Memory B cell (primary cell): Measurements from ENCODE around the gene RNF224.
A peak's percentile ranks its signal among the peaks of the same experiment; 100 is the strongest.

Experiments
- ATAC-seq: fragments of 150-1000 bp; cut with Tn5 transposase; 2 replicates; pipeline ENCODE4 v1.10.0; 2021; ENCODE audit warnings: low read depth, mild to moderate bottlenecking, moderate library complexity
- DNase-seq, 2 donors: peaks; one replicate each; pipeline ENCODE4 v3.0.0; 2022; ENCODE audit warnings: low spot score in 2 of 2
- H3K27ac Mint-ChIP-seq: one replicate; pipeline ENCODE4 v1.8.0; 2022; ENCODE audit warnings: mild to moderate bottlenecking, moderate library complexity, mixed read lengths
- H3K27me3 Mint-ChIP-seq: one replicate; pipeline ENCODE4 v1.8.0; 2022; ENCODE audit warnings: mixed read lengths
- H3K36me3 Mint-ChIP-seq: one replicate; pipeline ENCODE4 v1.8.0; 2022; ENCODE audit warnings: mild to moderate bottlenecking, mixed read lengths
- H3K4me1 Mint-ChIP-seq: one replicate; pipeline ENCODE4 v1.8.0; 2022; ENCODE audit warnings: mixed read lengths
- H3K4me3 Mint-ChIP-seq: one replicate; pipeline ENCODE4 v1.8.0; 2022; ENCODE audit warnings: mild to moderate bottlenecking, moderate library complexity, mixed read lengths
- H3K9me3 Mint-ChIP-seq: one replicate; pipeline ENCODE4 v1.8.0; 2022; ENCODE audit warnings: mixed read lengths

RNF224 gene

DNA sequence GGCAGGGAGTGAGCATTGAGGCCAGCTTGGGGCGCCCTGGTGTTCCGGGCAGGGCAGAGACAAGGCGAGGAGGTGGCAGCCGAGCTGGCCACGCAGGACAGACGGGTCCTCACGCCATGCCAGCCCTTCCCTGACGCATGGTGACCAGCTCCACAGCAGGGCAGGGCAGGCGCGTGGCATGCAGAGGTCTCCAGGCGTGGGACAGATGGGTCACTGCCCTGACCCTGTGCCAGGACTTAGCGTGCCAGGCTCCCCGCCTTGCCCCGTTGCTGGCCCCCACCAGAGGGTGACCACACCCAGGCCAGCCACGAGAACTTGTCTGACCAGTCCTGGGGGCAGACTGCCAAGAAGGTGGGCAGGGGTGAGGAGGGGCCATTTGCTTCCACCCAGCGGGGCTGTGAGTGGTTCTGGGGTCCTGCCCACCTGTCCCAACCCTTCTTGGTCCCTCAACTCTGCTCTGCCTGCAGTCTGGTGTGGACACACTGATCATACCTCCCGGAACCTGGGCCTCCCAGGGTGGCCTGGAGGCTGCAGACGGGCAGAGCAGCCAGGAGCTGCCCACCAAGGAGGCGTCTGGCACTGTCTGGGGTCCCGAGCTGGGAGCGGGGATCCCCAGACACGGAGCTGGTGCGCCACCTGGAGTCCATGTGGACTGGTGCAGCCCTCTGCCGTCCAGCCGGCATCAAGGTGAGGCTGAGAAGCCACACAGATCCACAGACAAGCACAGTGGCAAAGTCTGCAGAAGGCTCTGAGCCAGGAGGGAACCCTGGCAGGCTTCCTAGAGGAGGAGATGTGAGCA lies at the start of gene RNF224:
RNF224 (plus strand) TSS at position 449 of the 799 bp plus-strand sequence. CDS start 834 bp downstream, outside the sequence.
- Mint-ChIP-seq H3K36me3 (peaks cover 2% of the 10 kb centered on the region), H3K9me3 (no peaks in the 10 kb centered on the region), H3K27me3 (peaks cover 6% of the 10 kb centered on the region), H3K4me1 (peaks cover 7% of the 10 kb centered on the region), H3K27ac (peak within 1 kb of the TSS; percentile 1), H3K4me3 (no peak within 1 kb of the TSS)
- ATAC-seq, result peak; percentile 42
- peak; percentile 78 to 84 for DNase-seq

DNA sequence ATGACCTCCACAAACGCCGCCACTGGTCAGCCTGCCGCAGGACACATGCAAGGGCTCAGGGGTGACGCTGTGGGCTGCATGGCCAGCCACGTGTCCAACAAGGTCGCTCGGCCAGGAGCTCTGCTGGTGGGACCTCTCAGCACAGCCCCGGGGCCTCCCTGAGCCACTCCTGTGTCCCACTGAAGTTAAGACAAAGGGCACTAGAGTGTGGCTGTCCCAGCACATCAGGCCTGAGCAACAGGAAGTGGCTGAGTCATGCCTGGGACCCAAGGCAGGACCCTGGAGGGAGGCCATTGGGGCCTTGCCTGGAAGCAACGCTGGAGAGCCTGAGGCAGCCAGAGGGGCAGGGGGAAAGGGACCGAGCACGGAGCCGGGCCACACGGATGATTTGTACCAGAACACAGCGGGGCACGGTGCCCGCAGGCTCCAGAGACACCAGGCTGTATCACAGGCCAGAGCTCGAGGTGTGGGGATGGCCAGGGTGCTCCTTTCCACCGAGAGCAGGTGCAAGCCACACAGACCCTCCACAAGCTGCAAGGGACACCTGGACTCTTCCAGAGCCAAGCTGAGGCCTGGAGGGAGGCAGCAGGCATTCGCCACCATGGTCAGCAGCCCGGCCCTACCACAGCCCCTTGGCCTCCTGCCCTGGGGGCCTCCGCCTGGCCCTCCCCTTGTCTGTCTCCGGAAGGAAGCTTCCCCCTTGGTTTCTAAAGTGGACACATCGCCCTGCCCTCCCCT lies 48.9 kb upstream of the RNF224 start:
- ATAC-seq (no peak), DNase-seq (no peak)
- Mint-ChIP-seq H3K4me1 (peaks cover 6% of the 10 kb centered on the region), H3K27ac (no peak overlapping the region), H3K36me3 (peaks cover 17% of the 10 kb centered on the region), H3K9me3 (no peaks in the 10 kb centered on the region), H3K27me3 (no peaks in the 10 kb centered on the region), H3K4me3 (no peak overlapping the region)

DNA sequence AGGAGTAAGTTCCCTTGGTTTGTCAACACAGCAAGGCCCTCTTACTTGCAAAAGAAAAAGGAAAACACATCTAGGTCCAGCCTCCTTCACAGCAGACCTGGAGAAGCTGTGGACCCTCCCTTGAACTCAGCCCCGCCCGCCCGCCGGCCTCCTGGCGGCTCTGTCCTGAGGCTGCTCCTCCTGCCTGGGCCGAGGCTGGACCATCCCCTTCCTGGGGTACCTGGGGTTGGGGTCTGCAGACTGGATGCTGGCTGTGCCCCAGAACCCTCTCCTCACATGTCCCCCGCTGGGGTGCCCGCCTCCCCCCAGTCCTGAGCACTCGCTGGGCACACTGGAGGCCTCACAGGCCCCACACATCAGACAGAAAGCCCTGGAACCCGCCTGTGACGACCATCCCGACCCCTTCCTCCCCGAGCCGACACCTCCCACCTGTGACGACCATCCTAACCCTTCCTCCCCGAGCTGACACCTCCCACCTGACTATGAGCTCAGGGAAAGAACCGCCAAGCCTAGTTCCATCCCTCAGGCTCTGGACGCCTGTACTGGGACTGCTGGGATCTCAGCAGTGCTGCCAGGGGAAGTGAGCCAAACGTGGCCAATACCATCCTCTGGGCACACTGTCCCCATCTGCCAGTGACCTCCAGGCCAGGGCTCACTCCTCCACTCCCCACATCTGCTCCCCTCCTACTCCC lies 48.2 kb upstream of the RNF224 start:
- DNase-seq (no peak), ATAC-seq (no peak)
- H3K27me3 Mint-ChIP-seq, result no peaks in the 10 kb centered on the region
- no peaks in the 10 kb centered on the region for H3K9me3 Mint-ChIP-seq
- H3K36me3 Mint-ChIP-seq, result peaks cover 22% of the 10 kb centered on the region
- H3K27ac Mint-ChIP-seq, result no peak overlapping the region
- no peak overlapping the region for H3K4me3 Mint-ChIP-seq
- H3K4me1 Mint-ChIP-seq, result peaks cover 6% of the 10 kb centered on the region

DNA sequence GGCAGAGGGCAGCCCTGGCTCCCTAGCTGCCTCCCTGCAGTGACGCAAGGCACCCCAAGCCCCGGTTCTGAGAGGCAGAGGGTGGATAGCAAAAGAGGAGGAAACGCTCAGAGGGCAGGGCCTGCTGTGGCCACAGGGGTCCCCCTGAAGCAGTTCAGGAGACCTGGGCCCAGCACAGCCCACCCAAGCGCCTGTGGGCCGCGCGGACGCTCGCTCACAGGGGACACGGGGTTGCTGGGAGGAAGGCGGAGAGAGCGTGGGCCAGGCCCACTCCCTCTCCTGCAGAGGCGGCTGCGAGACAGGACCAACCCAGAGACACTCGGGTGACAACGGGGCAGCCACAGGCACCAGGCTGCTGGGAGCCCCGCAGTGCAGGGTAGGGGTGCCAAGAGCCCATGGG lies 47.5 kb upstream of the RNF224 start:
- DNase-seq (no peak), ATAC-seq (no peak)
- peaks cover 12% of the 10 kb centered on the region for H3K4me1 Mint-ChIP-seq
- H3K27me3 Mint-ChIP-seq, result no peaks in the 10 kb centered on the region
- H3K36me3 Mint-ChIP-seq, result peaks cover 29% of the 10 kb centered on the region
- no peak overlapping the region for H3K27ac Mint-ChIP-seq
- H3K9me3 Mint-ChIP-seq, result no peaks in the 10 kb centered on the region
- no peak overlapping the region for H3K4me3 Mint-ChIP-seq

DNA sequence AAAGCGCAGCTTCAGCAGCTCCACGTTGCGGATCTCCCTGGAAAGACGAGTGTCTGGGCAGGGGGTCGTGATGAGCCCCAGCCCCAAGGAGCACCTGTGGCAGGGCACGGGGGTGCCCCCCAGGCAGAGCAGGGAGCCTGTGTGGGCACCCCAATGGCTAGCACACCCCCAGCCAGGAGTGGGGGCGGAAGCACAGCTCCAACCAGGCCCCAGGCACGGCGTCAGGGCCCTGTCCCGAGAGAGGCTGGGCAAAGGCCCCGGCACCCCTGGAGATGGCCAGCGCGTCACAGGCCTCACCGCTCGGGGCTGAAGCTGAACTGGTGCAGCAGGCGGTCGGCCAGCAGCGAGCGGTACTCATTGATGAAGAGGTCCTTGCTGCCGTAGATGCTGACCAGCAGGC lies 46.8 kb upstream of the RNF224 start:
- DNase-seq (no peak), ATAC-seq (no peak)
- peaks cover 29% of the 10 kb centered on the region for H3K36me3 Mint-ChIP-seq
- no peaks in the 10 kb centered on the region for H3K27me3 Mint-ChIP-seq
- no peak overlapping the region for H3K27ac Mint-ChIP-seq
- peaks cover 12% of the 10 kb centered on the region for H3K4me1 Mint-ChIP-seq
- H3K4me3 Mint-ChIP-seq, result no peak overlapping the region
- H3K9me3 Mint-ChIP-seq, result no peaks in the 10 kb centered on the region

DNA sequence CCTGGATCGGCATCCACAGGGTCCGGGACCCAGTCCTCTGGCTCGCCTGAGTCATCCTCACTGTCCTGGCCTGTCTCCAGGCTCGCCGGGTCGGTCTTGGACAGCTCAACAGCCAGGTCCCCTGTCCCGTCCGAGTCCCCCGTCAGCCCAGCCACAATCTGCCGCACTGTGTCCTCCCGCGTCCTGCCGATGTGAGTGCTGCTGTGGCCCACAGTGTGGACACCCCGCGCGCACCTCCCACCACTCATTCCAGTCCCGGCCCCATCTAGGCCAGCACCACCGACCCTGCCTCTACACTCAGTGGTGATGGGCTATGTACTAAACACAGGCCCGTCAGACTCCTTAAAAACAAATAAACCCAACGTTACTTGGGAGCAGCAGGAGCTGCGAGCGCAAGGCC lies 45.6 kb upstream of the RNF224 start:
- H3K36me3 Mint-ChIP-seq, result peaks cover 29% of the 10 kb centered on the region
- H3K4me1 Mint-ChIP-seq, result peaks cover 6% of the 10 kb centered on the region
- no peaks in the 10 kb centered on the region for H3K27me3 Mint-ChIP-seq

DNA sequence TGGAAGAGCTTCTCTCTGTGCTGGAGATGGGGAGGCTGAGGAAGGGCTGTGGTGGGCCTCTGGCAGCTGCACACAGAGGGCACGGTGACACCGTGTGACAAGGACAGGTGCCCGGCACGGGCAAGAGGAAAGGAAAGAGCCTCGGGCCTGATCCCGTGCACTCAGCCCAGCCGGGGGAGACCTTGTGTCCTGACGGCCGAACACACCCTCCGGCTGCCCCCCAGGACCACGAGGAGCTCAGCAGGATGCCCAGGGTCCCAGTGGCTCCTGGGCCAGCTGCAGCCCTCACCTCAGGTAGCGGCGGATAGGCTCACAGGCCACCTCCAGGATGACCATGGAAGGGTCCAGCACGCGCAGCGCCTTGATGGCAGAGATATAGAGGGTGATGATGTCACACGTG lies 44.5 kb upstream of the RNF224 start:
- H3K27ac Mint-ChIP-seq, result no peak overlapping the region
- no peak for DNase-seq
- peaks cover 13% of the 10 kb centered on the region for H3K4me1 Mint-ChIP-seq
- H3K9me3 Mint-ChIP-seq, result no peaks in the 10 kb centered on the region
- no peak for ATAC-seq
- H3K27me3 Mint-ChIP-seq, result no peaks in the 10 kb centered on the region
- H3K4me3 Mint-ChIP-seq, result no peak overlapping the region
- H3K36me3 Mint-ChIP-seq, result peaks cover 24% of the 10 kb centered on the region

More for the DNA sequence above, 45.6 kb upstream of the RNF224 start:
- no peak for ATAC-seq
- no peak overlapping the region for H3K4me3 Mint-ChIP-seq
- no peaks in the 10 kb centered on the region for H3K9me3 Mint-ChIP-seq
- no peak overlapping the region for H3K27ac Mint-ChIP-seq
- DNase-seq, result no peak

DNA sequence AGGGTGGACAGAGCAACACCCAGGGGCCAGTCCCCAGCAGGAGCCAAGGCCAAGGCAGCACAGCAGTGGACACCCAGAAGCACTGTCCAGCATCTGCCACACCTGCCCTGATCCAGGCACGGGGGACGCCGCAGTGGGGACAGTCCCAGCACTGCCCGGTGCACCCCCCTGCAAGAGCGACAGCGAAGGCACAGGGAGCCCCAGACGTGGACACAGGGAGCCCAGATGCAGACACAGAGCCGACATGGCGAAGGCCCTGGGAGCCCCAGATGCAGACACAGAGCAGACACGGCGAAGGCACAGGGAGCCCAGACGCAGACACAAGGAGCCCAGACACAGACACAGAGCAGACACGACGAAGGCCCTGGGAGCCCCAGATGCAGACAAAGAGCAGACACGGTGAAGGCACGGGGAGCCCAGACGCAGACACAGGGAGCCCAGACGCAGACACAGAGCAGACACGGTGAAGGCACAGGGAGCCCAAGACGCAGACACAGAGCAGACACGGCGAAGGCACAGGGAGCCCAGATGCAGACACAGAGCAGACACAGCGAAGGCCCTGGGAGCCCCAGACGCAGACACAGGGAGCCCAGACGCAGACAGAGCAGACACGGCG lies 43.2 kb upstream of the RNF224 start:
- Mint-ChIP-seq H3K27me3 (no peaks in the 10 kb centered on the region), H3K4me3 (no peak overlapping the region), H3K27ac (no peak overlapping the region), H3K9me3 (no peaks in the 10 kb centered on the region), H3K4me1 (peaks cover 15% of the 10 kb centered on the region), H3K36me3 (peaks cover 23% of the 10 kb centered on the region)
- no peak for DNase-seq
- no peak for ATAC-seq

DNA sequence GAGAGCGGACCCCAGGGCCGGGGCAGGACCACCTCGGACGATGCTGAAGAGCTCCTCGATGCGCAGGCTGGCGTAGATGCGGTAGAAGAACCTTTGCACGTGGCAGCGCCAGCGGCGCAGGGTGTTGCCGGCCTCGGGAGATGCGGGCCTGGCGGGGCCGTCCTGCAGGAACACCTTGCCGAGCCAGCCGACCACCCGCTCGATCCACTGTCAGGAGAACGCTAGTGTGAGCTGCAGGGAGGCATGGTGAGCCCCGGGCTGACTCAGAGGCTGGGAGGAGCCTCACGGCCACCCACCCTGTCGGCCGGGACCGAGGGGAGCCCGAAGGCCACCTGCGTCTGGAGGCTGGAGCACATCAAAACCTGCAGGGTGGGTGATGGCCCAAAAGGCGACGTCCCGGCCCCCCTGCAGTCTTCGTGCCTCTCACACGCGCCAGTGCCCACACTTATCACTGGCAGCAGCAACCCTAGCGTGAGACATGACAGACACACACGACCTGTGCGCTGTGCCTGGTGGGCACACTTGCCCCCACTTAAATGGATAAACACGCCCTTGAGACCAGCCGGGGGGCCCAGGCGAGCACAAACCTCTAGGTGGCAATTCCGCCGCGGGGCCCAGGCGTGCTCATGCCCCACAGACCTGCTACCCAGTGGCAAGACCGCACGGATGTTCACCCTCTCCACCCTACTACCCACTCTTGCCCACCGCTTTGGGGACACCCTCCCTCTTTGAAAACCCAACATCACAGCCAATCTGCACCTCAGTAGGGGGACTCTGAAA lies 42.2 kb upstream of the RNF224 start:
- DNase-seq (no peak), ATAC-seq (no peak)
- Mint-ChIP-seq H3K9me3 (no peaks in the 10 kb centered on the region), H3K4me3 (no peak overlapping the region), H3K27me3 (no peaks in the 10 kb centered on the region), H3K27ac (no peak overlapping the region), H3K4me1 (peaks cover 20% of the 10 kb centered on the region), H3K36me3 (peaks cover 17% of the 10 kb centered on the region)

DNA sequence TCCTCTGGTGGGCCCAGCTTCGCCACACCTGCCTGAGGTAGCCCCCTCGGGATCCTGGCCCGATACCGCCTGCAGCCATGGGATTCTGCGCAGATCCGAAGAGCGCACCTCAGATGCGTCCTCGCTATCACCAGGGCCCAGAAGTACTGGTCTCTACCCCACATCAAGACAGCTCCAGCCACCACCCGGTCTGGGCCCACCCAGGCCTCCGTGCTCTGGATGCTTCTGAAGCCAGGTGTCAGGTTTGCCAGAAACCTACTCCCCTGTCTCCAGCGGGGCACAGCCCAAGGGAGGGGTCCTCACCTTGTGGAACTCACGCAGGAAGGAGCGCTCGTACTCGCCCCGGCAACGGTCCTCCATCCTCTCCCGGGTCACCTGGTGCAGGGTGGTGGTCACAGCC lies 41.4 kb upstream of the RNF224 start:
- DNase-seq (no peak), ATAC-seq (no peak)
- H3K36me3 Mint-ChIP-seq, result peaks cover 20% of the 10 kb centered on the region
- H3K27ac Mint-ChIP-seq, result no peak overlapping the region
- no peaks in the 10 kb centered on the region for H3K27me3 Mint-ChIP-seq
- no peaks in the 10 kb centered on the region for H3K9me3 Mint-ChIP-seq
- peaks cover 20% of the 10 kb centered on the region for H3K4me1 Mint-ChIP-seq
- H3K4me3 Mint-ChIP-seq, result no peak overlapping the region

DNA sequence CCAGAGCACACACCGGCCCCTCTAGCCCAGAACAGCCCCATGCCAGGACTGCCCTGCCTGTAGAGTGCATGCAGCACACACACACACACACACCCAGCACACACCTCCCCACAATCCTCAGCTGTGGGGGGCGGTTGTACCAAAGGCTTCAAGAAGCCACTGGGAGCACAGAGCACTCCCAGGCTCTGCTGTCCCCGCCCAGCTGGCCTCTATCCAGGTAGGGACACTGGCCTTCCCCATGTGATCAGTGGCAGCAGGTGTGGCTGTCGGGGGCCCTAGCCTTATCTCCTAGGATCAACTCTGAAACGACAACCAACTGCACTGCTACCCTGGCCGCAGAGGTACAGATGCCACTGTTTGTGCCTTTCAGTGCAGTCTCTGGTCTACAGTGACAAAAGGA lies 40.9 kb upstream of the RNF224 start:
- ATAC-seq, result no peak
- Mint-ChIP-seq H3K27me3 (no peaks in the 10 kb centered on the region), H3K36me3 (peaks cover 21% of the 10 kb centered on the region), H3K27ac (no peak overlapping the region), H3K4me1 (peaks cover 20% of the 10 kb centered on the region), H3K4me3 (peak overlapping the region; percentile 95), H3K9me3 (no peaks in the 10 kb centered on the region)
- DNase-seq, result no peak

DNA sequence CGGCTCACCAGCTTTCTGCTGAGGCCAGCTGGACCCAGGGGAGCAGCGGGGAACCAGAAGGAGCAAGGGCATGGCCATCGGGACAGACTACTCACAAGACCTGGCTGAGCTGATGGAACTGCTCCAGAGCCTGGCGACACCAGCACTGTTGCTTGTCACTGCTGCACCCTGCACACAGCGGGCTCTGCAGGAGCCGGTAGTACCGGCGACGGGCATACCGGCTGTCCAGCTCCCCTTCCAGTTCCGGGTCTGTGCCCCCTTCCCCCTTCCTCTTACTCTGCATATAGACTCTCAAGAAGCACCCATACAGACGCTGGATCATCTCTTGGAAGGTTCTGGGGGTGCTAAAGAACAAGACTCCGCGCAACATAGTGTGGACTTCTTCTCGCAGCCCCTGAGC lies 39.9 kb upstream of the RNF224 start:
- H3K36me3 Mint-ChIP-seq, result peaks cover 17% of the 10 kb centered on the region
- no peak for DNase-seq
- H3K4me1 Mint-ChIP-seq, result peaks cover 20% of the 10 kb centered on the region
- no peak for ATAC-seq
- H3K4me3 Mint-ChIP-seq, result peak overlapping the region; percentile 95
- H3K27me3 Mint-ChIP-seq, result no peaks in the 10 kb centered on the region
- peak overlapping the region; percentile 98 for H3K27ac Mint-ChIP-seq
- no peaks in the 10 kb centered on the region for H3K9me3 Mint-ChIP-seq

DNA sequence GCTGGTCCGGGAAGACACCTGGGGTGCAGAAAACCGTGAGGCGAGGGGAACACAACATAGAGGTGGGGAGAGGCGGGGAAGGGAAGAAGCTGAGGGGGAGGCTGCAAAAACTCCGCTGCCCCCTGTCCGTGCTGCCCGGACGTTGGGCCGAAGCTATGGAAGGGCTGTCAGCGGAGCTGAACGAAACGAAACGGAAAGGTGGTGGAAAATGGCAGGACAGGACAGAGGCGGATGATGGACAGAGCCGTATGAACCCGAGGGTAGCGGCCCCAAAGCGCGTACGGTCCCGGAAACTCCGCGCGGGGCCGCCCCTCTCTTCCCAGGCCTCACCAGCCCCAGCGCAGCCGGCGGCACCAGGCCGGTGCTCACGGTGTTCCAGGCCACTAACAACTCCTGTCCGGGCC lies 39.2 kb upstream of the RNF224 start:
- ATAC-seq, result peak; percentile 9
- peaks cover 17% of the 10 kb centered on the region for H3K36me3 Mint-ChIP-seq
- peaks cover 20% of the 10 kb centered on the region for H3K4me1 Mint-ChIP-seq

More for the DNA sequence above, 39.2 kb upstream of the RNF224 start:
- Mint-ChIP-seq H3K4me3 (peak overlapping the region; percentile 95), H3K9me3 (no peaks in the 10 kb centered on the region), H3K27ac (peak overlapping the region; percentile 98), H3K27me3 (no peaks in the 10 kb centered on the region)
- no peak for DNase-seq
